ENCODE measurements around the gene HARBI1.

The HARBI1 gene

GRCh38 chr11:46633291-46634217, 16.5 kb upstream of the HARBI1 start:
- Histone ChIP-seq H3K27me3 (ENCODE audit: control insufficient read depth, low read length) (no peaks in the 10 kb centered on the region), H3K9me3 (ENCODE audit: control insufficient read depth, insufficient read depth, low read length) (no peaks in the 10 kb centered on the region), H3K36me3 (ENCODE audit: control insufficient read depth, low read length) (peaks cover 8% of the 10 kb centered on the region; the same call in 1 of the 2 replicates), H3F3A (ENCODE audit: control insufficient read depth, insufficient read depth) (no peaks in the 10 kb centered on the region), H4K20me1 (ENCODE audit: control insufficient read depth, insufficient read depth, low read depth, low read length) (no peaks in the 10 kb centered on the region), H3K9me2 (replicated peaks; ENCODE audit: control insufficient read depth, low read length) (no peaks in the 10 kb centered on the region), H3K79me2 (ENCODE audit: control insufficient read depth, low read length) (no peaks in the 10 kb centered on the region), H3K27ac (ENCODE audit: low read depth, low read length) (no peak overlapping the region), H3K4me1 (ENCODE audit: control insufficient read depth, low read length) (no peaks in the 10 kb centered on the region), H3K4me3 (ENCODE audit: low read length) (no peak overlapping the region), H3K4me2 (ENCODE audit: low read length) (no peak overlapping the region)
- TF ChIP-seq CTCF (IDR thresholded peaks at IDR 0.05; ENCODE audit: low read depth, low read length, poor library complexity, severe bottlenecking) (no peak), EZH2phosphoT487 (IDR thresholded peaks at IDR 0.05; ENCODE audit: borderline replicate concordance, low read length) (no peak)

GRCh38 chr11:46632502-46632901, 15.5 kb upstream of the HARBI1 start:
- peaks cover 8% of the 10 kb centered on the region; the same call in 1 of the 2 replicates for H3K36me3 ChIP-seq (ENCODE audit: control insufficient read depth, low read length)
- no peaks in the 10 kb centered on the region for H3K9me2 ChIP-seq (replicated peaks; ENCODE audit: control insufficient read depth, low read length)
- TF ChIP-seq EZH2phosphoT487 (IDR thresholded peaks at IDR 0.05; ENCODE audit: borderline replicate concordance, low read length) = no peak
- no peak for TF ChIP-seq CTCF (IDR thresholded peaks at IDR 0.05; ENCODE audit: low read depth, low read length, poor library complexity, severe bottlenecking)
- H3K4me2 ChIP-seq (ENCODE audit: low read length) = no peak overlapping the region
- H3K79me2 ChIP-seq (ENCODE audit: control insufficient read depth, low read length) = no peaks in the 10 kb centered on the region
- H3K4me3 ChIP-seq (ENCODE audit: low read length) = no peak overlapping the region
- no peaks in the 10 kb centered on the region for H3K9me3 ChIP-seq (ENCODE audit: control insufficient read depth, insufficient read depth, low read length)
- H3K27ac ChIP-seq (ENCODE audit: low read depth, low read length) = no peak overlapping the region
- H3F3A ChIP-seq (ENCODE audit: control insufficient read depth, insufficient read depth) = no peaks in the 10 kb centered on the region
- no peaks in the 10 kb centered on the region for H3K27me3 ChIP-seq (ENCODE audit: control insufficient read depth, low read length)
- H3K4me1 ChIP-seq (ENCODE audit: control insufficient read depth, low read length) = no peaks in the 10 kb centered on the region
- H4K20me1 ChIP-seq (ENCODE audit: control insufficient read depth, insufficient read depth, low read depth, low read length) = no peaks in the 10 kb centered on the region

GRCh38 chr11:46631676-46632075, 14.6 kb upstream of the HARBI1 start:
- Histone ChIP-seq H3K9me3 (ENCODE audit: control insufficient read depth, insufficient read depth, low read length) (no peaks in the 10 kb centered on the region), H3K27ac (ENCODE audit: low read depth, low read length) (no peak overlapping the region), H3K79me2 (ENCODE audit: control insufficient read depth, low read length) (no peaks in the 10 kb centered on the region), H3K4me2 (ENCODE audit: low read length) (no peak overlapping the region), H4K20me1 (ENCODE audit: control insufficient read depth, insufficient read depth, low read depth, low read length) (no peaks in the 10 kb centered on the region), H3K9me2 (replicated peaks; ENCODE audit: control insufficient read depth, low read length) (no peaks in the 10 kb centered on the region), H3K27me3 (ENCODE audit: control insufficient read depth, low read length) (no peaks in the 10 kb centered on the region), H3K4me1 (ENCODE audit: control insufficient read depth, low read length) (no peaks in the 10 kb centered on the region), H3K36me3 (ENCODE audit: control insufficient read depth, low read length) (peaks cover 8% of the 10 kb centered on the region; the same call in 1 of the 2 replicates), H3F3A (ENCODE audit: control insufficient read depth, insufficient read depth) (no peaks in the 10 kb centered on the region), H3K4me3 (ENCODE audit: low read length) (no peak overlapping the region)
- no peak for TF ChIP-seq CTCF (IDR thresholded peaks at IDR 0.05; ENCODE audit: low read depth, low read length, poor library complexity, severe bottlenecking)

Data from DOHH2 (cell line).